ENCODE measurements around the gene MRPL39. TPM values are rescaled to one million over a fixed set of nuclear protein-coding genes. Genes with fewer than 3 reads are reported as not detected.

The MRPL39 gene
- total and polyA plus RNA-seq, 7 donors, result 40.5 to 75.0 (median 44.5) TPM

DNA sequence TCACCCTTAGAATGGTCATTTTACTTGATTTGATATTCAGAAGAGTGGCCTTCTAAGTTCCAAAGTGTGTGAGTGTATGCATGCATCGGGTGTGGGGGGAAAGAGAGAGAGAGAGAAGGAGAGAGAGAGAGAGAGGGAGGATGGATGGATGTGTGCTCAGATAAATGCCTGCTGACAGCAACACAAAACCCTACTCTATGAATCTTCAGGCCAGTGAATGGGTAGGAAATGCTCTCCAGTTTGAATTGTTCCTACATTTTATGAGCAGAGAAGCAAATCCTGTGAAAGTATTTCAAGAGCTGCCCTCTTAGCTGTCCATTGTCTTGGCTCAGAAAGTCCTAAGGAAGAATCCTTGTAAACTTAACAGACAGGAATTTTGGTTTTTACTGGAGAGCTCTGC lies 39.2 kb upstream of the MRPL39 start:
- Histone ChIP-seq H3K36me3 (ENCODE audit: insufficient read depth in 1 of 2, low read depth in 1 of 2) (no peaks in the 10 kb centered on the region), H3K4me1 (no peaks in the 10 kb centered on the region), H3K4me3 (no peak overlapping the region), H3K27ac (no peak overlapping the region), H3K9me3 (no peaks in the 10 kb centered on the region), H3K27me3 (ENCODE audit: insufficient read depth in 3 of 3, low read length in 2 of 3) (no peaks in the 10 kb centered on the region)
- TF ChIP-seq, protein P1, sequence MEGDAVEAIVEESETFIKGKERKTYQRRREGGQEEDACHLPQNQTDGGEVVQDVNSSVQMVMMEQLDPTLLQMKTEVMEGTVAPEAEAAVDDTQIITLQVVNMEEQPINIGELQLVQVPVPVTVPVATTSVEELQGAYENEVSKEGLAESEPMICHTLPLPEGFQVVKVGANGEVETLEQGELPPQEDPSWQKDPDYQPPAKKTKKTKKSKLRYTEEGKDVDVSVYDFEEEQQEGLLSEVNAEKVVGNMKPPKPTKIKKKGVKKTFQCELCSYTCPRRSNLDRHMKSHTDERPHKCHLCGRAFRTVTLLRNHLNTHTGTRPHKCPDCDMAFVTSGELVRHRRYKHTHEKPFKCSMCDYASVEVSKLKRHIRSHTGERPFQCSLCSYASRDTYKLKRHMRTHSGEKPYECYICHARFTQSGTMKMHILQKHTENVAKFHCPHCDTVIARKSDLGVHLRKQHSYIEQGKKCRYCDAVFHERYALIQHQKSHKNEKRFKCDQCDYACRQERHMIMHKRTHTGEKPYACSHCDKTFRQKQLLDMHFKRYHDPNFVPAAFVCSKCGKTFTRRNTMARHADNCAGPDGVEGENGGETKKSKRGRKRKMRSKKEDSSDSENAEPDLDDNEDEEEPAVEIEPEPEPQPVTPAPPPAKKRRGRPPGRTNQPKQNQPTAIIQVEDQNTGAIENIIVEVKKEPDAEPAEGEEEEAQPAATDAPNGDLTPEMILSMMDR (IDR thresholded peaks at IDR 0.05), result no peak
- intact Hi-C loops (cut with DNase I), result no loop called here
- ATAC-seq (no peak), DNase-seq (no peak)
- WGBS, 3 donors, result 64 to 82% (median 75%) methylated on average over 1 of the region's 1 CpG

DNA sequence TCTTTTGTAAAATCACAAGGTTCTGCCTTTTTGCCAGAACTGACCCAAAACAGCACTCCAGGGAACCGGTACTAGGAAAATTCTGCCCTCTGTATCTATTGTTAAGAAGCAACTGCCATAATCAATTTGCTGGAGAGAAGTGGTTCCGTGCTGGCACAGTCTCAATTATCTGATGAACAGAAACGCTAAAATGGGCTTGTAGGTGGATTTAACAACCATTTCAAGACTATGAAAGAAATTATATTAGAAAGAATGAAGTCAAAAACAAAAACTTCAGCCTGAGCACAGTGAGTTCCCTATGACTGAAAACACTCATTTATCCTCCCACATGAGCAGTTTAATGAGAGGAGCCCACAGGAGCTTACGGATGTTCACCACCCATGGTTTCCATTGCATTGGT lies 36.2 kb upstream of the MRPL39 start:
- intact Hi-C loops (cut with DNase I), result no loop called here
- no peak overlapping the region for H3K27ac ChIP-seq
- H3K36me3 ChIP-seq (ENCODE audit: insufficient read depth in 1 of 2, low read depth in 1 of 2), result no peaks in the 10 kb centered on the region
- ATAC-seq (no peak), DNase-seq (no peak)
- H3K4me3 ChIP-seq, result no peak overlapping the region
- no peaks in the 10 kb centered on the region for H3K9me3 ChIP-seq
- H3K27me3 ChIP-seq (ENCODE audit: insufficient read depth in 3 of 3, low read length in 2 of 3), result peaks cover 0 to 11% (median 0%) of the 10 kb centered on the region in 3 donors
- TF ChIP-seq, protein P1 (IDR thresholded peaks at IDR 0.05), result no peak
- H3K4me1 ChIP-seq, result peaks cover 14% of the 10 kb centered on the region
- 87 to 93% (median 90%) methylated on average over 4 of the region's 4 CpGs for WGBS, 3 donors

GRCh38 chr21:25640943-25641292 lies 33.6 kb upstream of the MRPL39 start:
- intact Hi-C loops (cut with DNase I), result no loop called here
- no peaks in the 10 kb centered on the region for H3K36me3 ChIP-seq (ENCODE audit: insufficient read depth in 1 of 2, low read depth in 1 of 2)
- H3K27me3 ChIP-seq (ENCODE audit: insufficient read depth in 3 of 3, low read length in 2 of 3), result peaks cover 0 to 20% (median 0%) of the 10 kb centered on the region in 3 donors
- no peak for DNase-seq
- no peak overlapping the region for H3K27ac ChIP-seq
- no peak for ATAC-seq
- no peaks in the 10 kb centered on the region for H3K9me3 ChIP-seq
- 37 to 45% (median 38%) methylated on average over 5 of the region's 5 CpGs for WGBS, 3 donors
- H3K4me3 ChIP-seq, result peak overlapping the region; percentile 71
- TF ChIP-seq, protein P1 (IDR thresholded peaks at IDR 0.05), result no peak
- H3K4me1 ChIP-seq, result peaks cover 14% of the 10 kb centered on the region

- Histone ChIP-seq H3K4me1 (peaks cover 14% of the 10 kb centered on the region), H3K27me3 (ENCODE audit: insufficient read depth in 3 of 3, low read length in 2 of 3) (peaks cover 0 to 20% (median 0%) of the 10 kb centered on the region in 3 donors), H3K9me3 (no peaks in the 10 kb centered on the region), H3K36me3 (ENCODE audit: insufficient read depth in 1 of 2, low read depth in 1 of 2) (no peaks in the 10 kb centered on the region), H3K4me3 (peak overlapping the region; percentile 71), H3K27ac (peak overlapping the region; percentile 59)
- TF ChIP-seq, protein P1 (IDR thresholded peaks at IDR 0.05), result no peak
- intact Hi-C loops (cut with DNase I), result no loop called here
- 3% methylated on average over 27 of the region's 27 CpGs for WGBS, 3 donors
- DNase-seq, result peak; percentile 23 to 65
- peak; percentile 15 to 58 (median 31) for ATAC-seq
Observed at GRCh38 chr21:25640202-25640942, 33.1 kb upstream of the MRPL39 start.

Measured in psoas muscle (tissue), 8 donors.